ENCODE results near the gene PTGFRN. TPM values are rescaled to one million over a fixed set of nuclear protein-coding genes. Genes with fewer than 3 reads are reported as not detected.

PTGFRN gene
- total RNA-seq, 2 experiments from 2014 or later, result 0.79 to 1.3 TPM

DNA sequence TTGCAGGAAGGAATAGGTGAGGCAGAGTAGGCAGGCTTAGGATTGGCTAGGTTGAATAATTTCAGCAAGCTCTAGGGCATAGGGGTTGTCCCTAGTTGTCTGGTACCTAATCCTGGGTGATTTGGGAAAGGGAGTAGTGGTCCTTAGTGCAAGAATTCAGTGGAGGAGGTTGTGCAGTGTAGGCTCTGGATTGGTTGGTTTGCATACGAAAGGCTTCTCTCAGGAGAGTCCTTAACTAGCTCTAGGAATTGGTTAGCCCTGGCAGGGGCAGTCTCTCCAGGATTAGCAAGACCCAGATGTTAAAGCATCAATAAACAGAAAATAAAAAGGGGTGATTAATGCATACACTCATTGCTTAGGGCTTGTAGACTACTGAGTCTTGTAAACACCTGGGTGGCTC lies 82.2 kb downstream of the PTGFRN start:
- DNase-seq, result no peak
- Mint-ChIP-seq H3K4me3 (no peak overlapping the region), H3K4me1 (peaks cover 30% of the 10 kb centered on the region), H3K27me3 (no peaks in the 10 kb centered on the region), H3K27ac (no peak overlapping the region), H3K36me3 (ENCODE audit: low read depth) (peaks cover 11% of the 10 kb centered on the region), H3K9me3 (peaks cover 6% of the 10 kb centered on the region)
- ChIA-PET POLR2A (no interaction called here), CTCF (interaction anchor here (1.0 to 2.0 kb wide), 2 partner anchors 12 to 50 kb away, joined by 5 read pairs; no protein-coding TSS in a partner anchor)

GRCh38 chr1:116993286-116993685 lies 83.6 kb downstream of the PTGFRN start:
- ChIA-PET POLR2A (no interaction called here), CTCF (no interaction called here)
- no peak for DNase-seq
- no peaks in the 10 kb centered on the region for H3K27me3 Mint-ChIP-seq
- peaks cover 8% of the 10 kb centered on the region for H3K9me3 Mint-ChIP-seq
- H3K36me3 Mint-ChIP-seq (ENCODE audit: low read depth), result peaks cover 8% of the 10 kb centered on the region
- H3K4me3 Mint-ChIP-seq, result no peak overlapping the region
- H3K27ac Mint-ChIP-seq, result no peak overlapping the region
- peaks cover 19% of the 10 kb centered on the region for H3K4me1 Mint-ChIP-seq

- Mint-ChIP-seq H3K27me3 (no peaks in the 10 kb centered on the region), H3K9me3 (peaks cover 8% of the 10 kb centered on the region), H3K4me3 (no peak overlapping the region), H3K36me3 (ENCODE audit: low read depth) (peaks cover 5% of the 10 kb centered on the region), H3K4me1 (peaks cover 14% of the 10 kb centered on the region), H3K27ac (no peak overlapping the region)
- CTCF ChIA-PET, result interaction anchor here (1.9 kb wide), 1 partner anchor 16 kb away, joined by 4 read pairs; no protein-coding TSS in a partner anchor
- POLR2A ChIA-PET, result no interaction called here
- DNase-seq, result no peak
Observed at GRCh38 chr1:116994411-116994810, 84.7 kb downstream of the PTGFRN start.

DNA sequence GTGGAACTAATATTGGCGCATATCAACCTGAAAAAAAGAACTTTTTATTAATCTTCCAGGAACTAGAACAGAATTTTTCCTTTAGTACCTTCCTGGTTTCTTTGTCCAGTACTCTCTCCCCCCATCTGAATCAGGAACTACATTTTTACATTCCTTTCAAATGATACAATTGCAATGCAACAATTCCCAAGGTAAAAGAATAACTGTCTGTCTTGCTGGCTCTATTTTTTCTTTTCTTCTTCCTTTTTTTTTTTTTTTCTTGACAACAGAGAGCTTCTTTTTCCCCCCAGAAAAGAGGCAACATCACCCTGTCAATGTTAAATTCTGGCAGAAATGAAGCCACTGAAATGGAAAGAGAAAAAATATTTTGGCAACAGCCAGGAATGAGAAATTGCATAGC lies 87.3 kb downstream of the PTGFRN start:
- no peak for DNase-seq
- no peak overlapping the region for H3K27ac Mint-ChIP-seq
- peaks cover 8% of the 10 kb centered on the region for H3K9me3 Mint-ChIP-seq
- H3K4me3 Mint-ChIP-seq, result no peak overlapping the region
- POLR2A ChIA-PET, result no interaction called here
- no peaks in the 10 kb centered on the region for H3K27me3 Mint-ChIP-seq
- CTCF ChIA-PET, result interaction anchor here (1.0 to 2.2 kb wide), 2 partner anchors 15 to 24 kb away, joined by 4 to 5 read pairs; no protein-coding TSS in a partner anchor
- H3K36me3 Mint-ChIP-seq (ENCODE audit: low read depth), result peaks cover 5% of the 10 kb centered on the region
- H3K4me1 Mint-ChIP-seq, result peaks cover 26% of the 10 kb centered on the region

DNA sequence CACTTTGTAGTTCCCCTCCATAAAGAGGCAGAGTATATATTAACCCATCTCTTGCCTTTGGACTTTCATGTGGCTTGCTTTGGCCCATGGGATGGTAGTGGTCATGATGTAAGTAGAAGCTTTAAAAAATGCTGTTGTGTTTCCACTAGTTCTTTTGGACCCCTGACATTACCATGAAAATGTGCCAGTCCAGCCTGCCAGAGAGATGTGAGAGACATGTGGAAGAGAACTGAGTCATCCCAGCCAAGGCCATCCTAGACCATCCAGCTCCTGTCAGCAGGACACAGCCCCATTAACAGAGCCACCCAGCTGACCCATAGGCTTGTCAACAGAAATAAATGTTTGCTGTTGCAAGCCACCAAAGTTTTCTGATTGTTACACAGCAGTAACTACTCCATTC lies 87.9 kb downstream of the PTGFRN start:
- H3K4me1 Mint-ChIP-seq, result peaks cover 28% of the 10 kb centered on the region
- POLR2A ChIA-PET, result no interaction called here

DNA sequence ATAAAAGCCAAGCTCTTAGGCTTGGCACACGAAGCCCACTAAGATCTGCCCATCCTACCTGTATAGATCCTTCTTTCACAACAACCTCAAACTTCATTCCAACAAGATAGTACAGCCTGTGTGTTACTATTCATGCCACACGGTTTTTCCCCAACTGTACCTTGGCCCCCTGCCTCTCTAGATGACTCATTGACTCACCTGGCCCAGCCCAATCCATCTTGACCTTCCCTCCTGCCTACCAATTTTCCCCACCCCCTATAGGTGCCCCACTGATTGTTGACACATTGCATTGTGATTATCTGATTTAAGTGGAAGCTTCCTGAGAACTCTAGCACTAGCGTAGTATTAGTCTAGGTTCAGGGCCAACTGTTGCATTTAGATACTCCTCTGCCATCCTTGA lies 89.9 kb downstream of the PTGFRN start:
- Mint-ChIP-seq H3K4me1 (peaks cover 43% of the 10 kb centered on the region), H3K4me3 (no peak overlapping the region), H3K27me3 (no peaks in the 10 kb centered on the region), H3K27ac (no peak overlapping the region), H3K36me3 (ENCODE audit: low read depth) (peaks cover 11% of the 10 kb centered on the region), H3K9me3 (peaks cover 6% of the 10 kb centered on the region)
- DNase-seq, result no peak
- CTCF ChIA-PET, result interaction anchor here (1.5 to 2.1 kb wide), 2 partner anchors 8 to 13 kb away, joined by 3 to 10 read pairs; no protein-coding TSS in a partner anchor
- POLR2A ChIA-PET, result interaction anchor here (0.5 kb wide), 1 partner anchor 65 kb away, joined by 4 read pairs; no protein-coding TSS in a partner anchor

More for the DNA sequence above, 87.9 kb downstream of the PTGFRN start:
- Mint-ChIP-seq H3K9me3 (peaks cover 11% of the 10 kb centered on the region), H3K4me3 (no peak overlapping the region), H3K27me3 (no peaks in the 10 kb centered on the region), H3K27ac (no peak overlapping the region), H3K36me3 (ENCODE audit: low read depth) (peaks cover 5% of the 10 kb centered on the region)
- DNase-seq, result no peak
- CTCF ChIA-PET, result interaction anchor here (2.2 kb wide), 1 partner anchor 16 kb away, joined by 5 read pairs; no protein-coding TSS in a partner anchor

GRCh38 chr1:117000142-117000541 lies 90.4 kb downstream of the PTGFRN start:
- CTCF ChIA-PET, result interaction anchor here (2.1 kb wide), 1 partner anchor 14 kb away, joined by 10 read pairs; no protein-coding TSS in a partner anchor
- Mint-ChIP-seq H3K36me3 (ENCODE audit: low read depth) (peaks cover 11% of the 10 kb centered on the region), H3K27me3 (no peaks in the 10 kb centered on the region), H3K9me3 (peaks cover 6% of the 10 kb centered on the region), H3K27ac (no peak overlapping the region), H3K4me3 (no peak overlapping the region), H3K4me1 (peaks cover 44% of the 10 kb centered on the region)
- POLR2A ChIA-PET, result interaction anchor here (0.5 kb wide), 1 partner anchor 65 kb away, joined by 4 read pairs; no protein-coding TSS in a partner anchor
- no peak for DNase-seq

DNA sequence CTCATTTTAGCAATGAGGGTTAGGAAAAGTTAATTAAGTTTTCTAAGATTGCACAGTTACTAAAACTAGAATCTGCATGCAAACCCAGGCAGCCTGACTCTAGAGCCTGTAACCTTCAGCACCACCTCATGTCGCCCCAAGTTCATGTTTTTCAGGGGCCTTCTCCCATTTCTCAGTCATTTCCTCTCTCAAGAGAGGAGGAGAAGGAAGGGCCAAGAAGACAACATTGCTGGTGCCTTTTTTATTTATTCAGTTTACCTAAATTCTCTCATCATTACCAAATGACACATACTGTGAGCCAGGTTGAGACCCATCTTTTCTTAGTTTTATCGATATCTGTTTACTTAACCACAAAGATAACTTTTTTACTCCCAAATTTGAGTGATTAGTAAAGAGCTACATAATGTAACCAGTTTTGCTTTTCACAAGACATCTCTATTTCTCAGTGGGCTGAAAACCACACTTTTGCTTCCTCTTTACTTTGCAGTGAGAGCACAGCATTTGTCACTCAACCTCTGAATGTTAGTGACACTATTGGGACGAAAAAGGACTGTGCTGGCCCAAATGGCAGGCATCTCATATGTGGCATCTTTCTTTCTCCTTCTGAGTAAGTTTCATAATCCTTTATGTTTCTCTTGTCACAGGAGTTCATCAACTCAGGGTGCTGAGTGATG lies 91.7 kb downstream of the PTGFRN start, which contains the start of gene CD101:
Gene CD101 (plus strand): TSS at position 507 of the 674 bp plus-strand sequence. CDS start 58 bp downstream, at position 565.
- ChIA-PET CTCF (interaction anchor here (0.9 to 2.1 kb wide), 2 partner anchors 8 to 15 kb away, joined by 3 to 10 read pairs; no protein-coding TSS in a partner anchor), POLR2A (no interaction called here)
- Mint-ChIP-seq H3K4me3 (peak within 1 kb of the TSS; percentile 6), H3K36me3 (ENCODE audit: low read depth) (peaks cover 13% of the 10 kb centered on the region), H3K27ac (peak within 1 kb of the TSS; percentile 92), H3K9me3 (peaks cover 6% of the 10 kb centered on the region), H3K4me1 (peaks cover 54% of the 10 kb centered on the region), H3K27me3 (no peaks in the 10 kb centered on the region)
- peak; percentile 42 for DNase-seq

DNA sequence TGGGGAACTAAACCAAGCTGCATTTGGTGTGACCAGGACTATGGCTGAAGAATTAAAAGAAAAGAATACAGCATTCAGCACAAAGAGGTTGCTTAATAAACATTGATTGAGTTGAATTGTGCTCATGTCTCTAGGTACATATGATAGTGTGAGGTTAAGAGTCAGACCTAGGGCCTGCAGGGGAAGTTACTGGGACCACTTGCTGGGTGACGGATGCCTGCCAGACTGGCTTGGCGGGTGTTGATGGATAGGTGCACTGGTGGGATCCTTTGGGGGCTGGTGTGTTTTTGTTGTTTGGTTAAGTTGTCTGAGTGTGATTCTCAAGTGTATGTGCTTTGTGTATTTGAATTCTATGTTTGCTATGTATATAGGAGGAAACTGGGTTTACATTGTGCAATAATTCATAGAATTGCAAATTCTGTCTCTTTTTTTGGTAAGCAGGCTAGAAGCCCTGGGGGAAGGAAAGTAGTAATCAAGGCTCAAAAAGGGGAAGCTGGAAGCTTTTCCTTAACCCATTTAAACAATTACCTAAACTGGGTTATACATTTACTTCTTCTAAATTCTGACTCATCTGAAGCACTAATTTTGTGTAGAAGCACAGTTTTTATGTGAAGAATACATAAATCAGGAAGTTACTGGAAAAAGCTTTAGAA lies 93.6 kb downstream of the PTGFRN start:
- peaks cover 67% of the 10 kb centered on the region for H3K4me1 Mint-ChIP-seq
- H3K27ac Mint-ChIP-seq, result peak overlapping the region; percentile 26
- H3K36me3 Mint-ChIP-seq (ENCODE audit: low read depth), result peaks cover 13% of the 10 kb centered on the region
- no peak for DNase-seq
- no peaks in the 10 kb centered on the region for H3K27me3 Mint-ChIP-seq
- no peak overlapping the region for H3K4me3 Mint-ChIP-seq
- ChIA-PET CTCF (interaction anchor here (1.1 to 2.1 kb wide), 3 partner anchors 10 to 18 kb away, joined by 3 to 5 read pairs (median 5); no protein-coding TSS in a partner anchor), POLR2A (interaction anchor here (0.6 kb wide), 1 partner anchor 56 kb away, joined by 3 read pairs; no protein-coding TSS in a partner anchor)
- peaks cover 4% of the 10 kb centered on the region for H3K9me3 Mint-ChIP-seq

GRCh38 chr1:117007719-117008013 lies 98.0 kb downstream of the PTGFRN start:
- no peak for DNase-seq
- H3K4me3 Mint-ChIP-seq, result no peak overlapping the region
- H3K9me3 Mint-ChIP-seq, result no peaks in the 10 kb centered on the region
- peaks cover 12% of the 10 kb centered on the region for H3K36me3 Mint-ChIP-seq (ENCODE audit: low read depth)
- H3K27me3 Mint-ChIP-seq, result no peaks in the 10 kb centered on the region
- H3K27ac Mint-ChIP-seq, result no peak overlapping the region
- ChIA-PET POLR2A (no interaction called here), CTCF (interaction anchor here (1.3 kb wide), 1 partner anchor 9 kb away, joined by 3 read pairs; no protein-coding TSS in a partner anchor)
- H3K4me1 Mint-ChIP-seq, result peaks cover 62% of the 10 kb centered on the region

GRCh38 chr1:117008656-117009055 lies 98.9 kb downstream of the PTGFRN start:
- peaks cover 5% of the 10 kb centered on the region for H3K36me3 Mint-ChIP-seq (ENCODE audit: low read depth)
- no peak overlapping the region for H3K4me3 Mint-ChIP-seq
- ChIA-PET POLR2A (no interaction called here), CTCF (interaction anchor here (1.0 kb wide), 1 partner anchor 22 kb away, joined by 3 read pairs; no protein-coding TSS in a partner anchor)
- peaks cover 56% of the 10 kb centered on the region for H3K4me1 Mint-ChIP-seq
- no peak for DNase-seq
- no peaks in the 10 kb centered on the region for H3K27me3 Mint-ChIP-seq
- H3K9me3 Mint-ChIP-seq, result no peaks in the 10 kb centered on the region
- H3K27ac Mint-ChIP-seq, result peak overlapping the region; percentile 81

DNA sequence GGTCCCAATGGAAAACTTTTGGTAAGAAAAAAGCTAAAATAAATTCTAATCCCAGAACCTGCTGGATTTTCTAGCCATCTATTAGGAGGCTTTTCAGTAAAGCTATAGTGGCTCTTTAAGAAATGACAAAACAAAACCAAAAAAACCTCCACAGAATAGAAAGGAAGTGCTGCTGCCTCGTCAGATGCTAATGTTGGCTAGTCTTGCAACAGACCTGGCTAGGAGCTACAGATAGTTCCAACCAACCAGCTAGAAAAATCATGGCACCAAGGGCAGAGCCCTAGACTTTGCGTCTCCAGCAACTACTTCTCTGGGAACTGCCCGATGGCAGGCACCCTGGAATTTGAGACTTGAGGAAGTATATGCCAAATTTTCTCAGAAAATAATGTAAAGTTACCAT lies 99.4 kb downstream of the PTGFRN start:
- DNase-seq, result peak; percentile 34
- Mint-ChIP-seq H3K27me3 (no peaks in the 10 kb centered on the region), H3K36me3 (ENCODE audit: low read depth) (peaks cover 5% of the 10 kb centered on the region), H3K4me1 (peaks cover 55% of the 10 kb centered on the region), H3K4me3 (peak overlapping the region; percentile 41), H3K9me3 (no peaks in the 10 kb centered on the region), H3K27ac (peak overlapping the region; percentile 81)
- POLR2A ChIA-PET, result no interaction called here
- CTCF ChIA-PET, result interaction anchor here (0.7 to 1.0 kb wide), 3 partner anchors 8 to 272 kb away, joined by 3 read pairs; no protein-coding TSS in a partner anchor
